ENCODE data around the gene OTOF. TPM values are rescaled to one million over a fixed set of nuclear protein-coding genes. Genes with fewer than 3 reads are reported as not detected.

The OTOF gene
- total RNA-seq, 1 experiment from 2014 or later: not detected

- no peaks in the 10 kb centered on the region for H3K9me3 ChIP-seq (ENCODE audit: insufficient read depth, low read depth)
- no peaks in the 10 kb centered on the region for H3K79me2 ChIP-seq (ENCODE audit: low read depth)
- H3K36me3 ChIP-seq (ENCODE audit: low read depth): no peaks in the 10 kb centered on the region
- POLR2A ChIA-PET (ENCODE audit: unreplicated experiment): no interaction called here
- intact Hi-C loops (cut with micrococcal nuclease; ENCODE audit: unreplicated experiment): no loop called here
- no peaks in the 10 kb centered on the region for H3K9me2 ChIP-seq (ENCODE audit: insufficient read depth)
- H2AFZ ChIP-seq: no peak overlapping the region
- no peaks in the 10 kb centered on the region for H3K4me1 ChIP-seq (replicated peaks; ENCODE audit: insufficient read depth)
- TF ChIP-seq CTCF (conservative IDR thresholded peaks at IDR 0.05): no peak
- TF ChIP-seq EZH2 (IDR thresholded peaks at IDR 0.05; ENCODE audit: low read depth): no peak
- H4K20me1 ChIP-seq (ENCODE audit: insufficient read depth): no peaks in the 10 kb centered on the region
- CTCF ChIA-PET: no interaction called here
- H3K4me2 ChIP-seq: no peak overlapping the region
- no peak overlapping the region for H3K4me3 ChIP-seq
- no TSS peak for BruUV-seq (replicated peaks)
- H3F3A ChIP-seq (ENCODE audit: insufficient read depth, low read depth): no peaks in the 10 kb centered on the region
- no peak overlapping the region for H3K27ac ChIP-seq
- H3K27me3 ChIP-seq (ENCODE audit: insufficient read depth, low read depth): peaks cover 27% of the 10 kb centered on the region; the same call in 1 of the 2 replicates
- DNase-seq: no peak
Measured at GRCh38 chr2:26492749-26493515, 15.0 kb upstream of the OTOF start.

GRCh38 chr2:26491563-26492167 lies 13.7 kb upstream of the OTOF start:
- intact Hi-C loops (cut with micrococcal nuclease; ENCODE audit: unreplicated experiment): no loop called here
- H4K20me1 ChIP-seq (ENCODE audit: insufficient read depth): no peaks in the 10 kb centered on the region
- no peaks in the 10 kb centered on the region for H3F3A ChIP-seq (ENCODE audit: insufficient read depth, low read depth)
- POLR2A ChIA-PET (ENCODE audit: unreplicated experiment): interaction anchor here (0.5 kb wide), 1 partner anchor 32 kb away, joined by 26 read pairs; no protein-coding TSS in a partner anchor
- H3K79me2 ChIP-seq (ENCODE audit: low read depth): no peaks in the 10 kb centered on the region
- no peak for TF ChIP-seq CTCF (conservative IDR thresholded peaks at IDR 0.05)
- TF ChIP-seq EZH2 (IDR thresholded peaks at IDR 0.05; ENCODE audit: low read depth): no peak
- no peaks in the 10 kb centered on the region for H3K9me2 ChIP-seq (ENCODE audit: insufficient read depth)
- CTCF ChIA-PET: no interaction called here
- no peaks in the 10 kb centered on the region for H3K9me3 ChIP-seq (ENCODE audit: insufficient read depth, low read depth)
- no peak overlapping the region for H3K27ac ChIP-seq
- no peak overlapping the region for H2AFZ ChIP-seq
- peaks cover 24% of the 10 kb centered on the region; the same call in 1 of the 2 replicates for H3K27me3 ChIP-seq (ENCODE audit: insufficient read depth, low read depth)
- no peak for DNase-seq
- H3K4me1 ChIP-seq (replicated peaks; ENCODE audit: insufficient read depth): no peaks in the 10 kb centered on the region
- no peaks in the 10 kb centered on the region for H3K36me3 ChIP-seq (ENCODE audit: low read depth)
- no peak overlapping the region for H3K4me2 ChIP-seq
- H3K4me3 ChIP-seq: no peak overlapping the region
- BruUV-seq (replicated peaks): no TSS peak

GRCh38 chr2:26489213-26489850 lies 11.4 kb upstream of the OTOF start:
- Histone ChIP-seq H3K79me2 (ENCODE audit: low read depth) (no peaks in the 10 kb centered on the region), H3K9me2 (ENCODE audit: insufficient read depth) (no peaks in the 10 kb centered on the region), H3F3A (ENCODE audit: insufficient read depth, low read depth) (no peaks in the 10 kb centered on the region), H3K27ac (no peak overlapping the region), H3K4me1 (replicated peaks; ENCODE audit: insufficient read depth) (no peaks in the 10 kb centered on the region), H3K9me3 (ENCODE audit: insufficient read depth, low read depth) (no peaks in the 10 kb centered on the region), H2AFZ (no peak overlapping the region), H3K27me3 (ENCODE audit: insufficient read depth, low read depth) (peaks cover 30% of the 10 kb centered on the region; the same call in 1 of the 2 replicates), H3K36me3 (ENCODE audit: low read depth) (no peaks in the 10 kb centered on the region), H4K20me1 (ENCODE audit: insufficient read depth) (no peaks in the 10 kb centered on the region), H3K4me3 (no peak overlapping the region), H3K4me2 (no peak overlapping the region)
- ChIA-PET POLR2A (ENCODE audit: unreplicated experiment) (no interaction called here), CTCF (no interaction called here)
- BruUV-seq (replicated peaks): no TSS peak
- no peak for DNase-seq
- intact Hi-C loops (cut with micrococcal nuclease; ENCODE audit: unreplicated experiment): no loop called here
- TF ChIP-seq EZH2 (IDR thresholded peaks at IDR 0.05; ENCODE audit: low read depth): no peak
- no peak for TF ChIP-seq CTCF (conservative IDR thresholded peaks at IDR 0.05)

Data from PC-9 (cell line).